Coronary artery (tissue), 2 donors: ENCODE data around the gene MEIS2.

Source experiments
- DNase-seq: peaks from one replicate; pipeline ENCODE4 v3.0.0-alpha.2; 2017; ENCODE audit warnings: low spot score
- H3K27ac ChIP-seq, 2 donors: fragments of 200-600 bp; sonication (generic); one replicate each; pipeline ENCODE4 v1.5.1; 2016 to 2019
- H3K4me3 ChIP-seq: fragments of 200-600 bp; sonication (generic); 2 replicates; pipeline ENCODE4 v1.5.1; 2016; ENCODE audit warnings: mild to moderate bottlenecking, moderate library complexity
- TF ChIP-seq, protein P1 (sequence below): fragments of 200-600 bp; sonication (generic); IDR thresholded peaks from one replicate; pipeline ENCODE4 v1.5.1; 2019; ENCODE audit warnings: antibody characterized with exemption

The MEIS2 gene

DNA sequence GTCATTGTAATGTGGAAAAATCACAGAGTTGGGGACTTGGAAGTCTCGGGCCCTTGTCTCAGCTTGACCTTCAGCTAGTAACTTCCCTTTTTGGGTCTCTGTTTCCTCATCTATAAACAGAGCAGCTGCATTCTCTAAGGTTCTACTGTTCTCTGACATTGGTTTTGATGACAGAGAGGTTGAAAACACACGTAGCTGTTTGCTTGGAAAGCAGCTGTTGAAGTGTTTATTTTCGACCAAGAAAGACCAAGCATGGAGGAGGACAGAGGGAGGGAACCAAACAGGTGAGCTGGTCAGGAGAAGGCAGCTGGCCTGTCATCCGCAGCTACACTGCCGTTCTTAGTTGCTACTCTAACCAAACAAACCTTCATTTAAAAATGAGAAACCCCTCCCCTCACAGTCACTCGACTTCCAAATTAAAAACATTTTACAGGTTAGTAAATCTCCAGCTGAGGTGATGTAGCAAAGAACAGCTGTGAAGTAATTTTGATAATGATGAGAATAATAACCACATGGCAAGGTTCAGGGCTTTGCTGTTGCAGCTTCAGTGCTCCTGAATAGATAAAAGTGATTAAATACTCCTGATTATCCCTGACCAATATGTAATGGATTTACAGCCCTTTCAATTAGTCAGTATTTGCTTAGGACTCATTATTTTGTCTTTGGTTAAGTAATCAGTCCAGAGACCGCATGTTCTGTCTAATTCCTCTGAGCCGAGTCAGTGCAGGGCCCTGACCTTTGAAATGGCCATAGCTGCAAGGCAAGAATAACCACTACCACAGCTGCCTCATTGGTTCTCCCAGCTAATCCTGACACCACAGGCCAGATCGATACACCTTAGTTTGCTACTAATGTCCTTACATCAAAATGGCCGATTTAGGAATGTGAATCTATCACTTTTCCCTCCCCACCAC is 65.3 kb downstream of the MEIS2 start:
- H3K4me3 ChIP-seq, result no peak overlapping the region
- TF ChIP-seq, protein P1, sequence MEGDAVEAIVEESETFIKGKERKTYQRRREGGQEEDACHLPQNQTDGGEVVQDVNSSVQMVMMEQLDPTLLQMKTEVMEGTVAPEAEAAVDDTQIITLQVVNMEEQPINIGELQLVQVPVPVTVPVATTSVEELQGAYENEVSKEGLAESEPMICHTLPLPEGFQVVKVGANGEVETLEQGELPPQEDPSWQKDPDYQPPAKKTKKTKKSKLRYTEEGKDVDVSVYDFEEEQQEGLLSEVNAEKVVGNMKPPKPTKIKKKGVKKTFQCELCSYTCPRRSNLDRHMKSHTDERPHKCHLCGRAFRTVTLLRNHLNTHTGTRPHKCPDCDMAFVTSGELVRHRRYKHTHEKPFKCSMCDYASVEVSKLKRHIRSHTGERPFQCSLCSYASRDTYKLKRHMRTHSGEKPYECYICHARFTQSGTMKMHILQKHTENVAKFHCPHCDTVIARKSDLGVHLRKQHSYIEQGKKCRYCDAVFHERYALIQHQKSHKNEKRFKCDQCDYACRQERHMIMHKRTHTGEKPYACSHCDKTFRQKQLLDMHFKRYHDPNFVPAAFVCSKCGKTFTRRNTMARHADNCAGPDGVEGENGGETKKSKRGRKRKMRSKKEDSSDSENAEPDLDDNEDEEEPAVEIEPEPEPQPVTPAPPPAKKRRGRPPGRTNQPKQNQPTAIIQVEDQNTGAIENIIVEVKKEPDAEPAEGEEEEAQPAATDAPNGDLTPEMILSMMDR, result no peak
- DNase-seq, result no peak
- no peak overlapping the region for H3K27ac ChIP-seq

DNA sequence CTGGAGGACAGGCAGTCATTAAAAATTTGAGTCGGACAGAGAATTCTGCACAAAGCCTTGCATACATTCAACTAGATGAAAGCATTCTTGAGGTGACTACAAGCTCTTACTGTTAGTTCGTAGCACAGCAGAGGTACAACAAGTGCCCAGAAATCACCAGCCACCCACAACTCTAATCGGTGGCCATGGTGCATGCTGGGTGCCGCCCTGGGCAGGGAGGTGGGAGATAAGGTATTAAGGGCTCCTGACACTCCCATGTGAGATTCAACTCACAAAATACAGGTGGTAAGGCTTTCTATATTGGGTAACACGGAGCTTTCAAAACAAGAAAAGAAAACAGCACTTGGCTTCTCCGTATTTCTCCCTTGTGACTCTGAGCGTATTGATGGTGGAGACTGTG is 66.0 kb downstream of the MEIS2 start:
- TF ChIP-seq, protein P1, result no peak
- Histone ChIP-seq H3K4me3 (no peak overlapping the region), H3K27ac (no peak overlapping the region)
- DNase-seq, result no peak

DNA sequence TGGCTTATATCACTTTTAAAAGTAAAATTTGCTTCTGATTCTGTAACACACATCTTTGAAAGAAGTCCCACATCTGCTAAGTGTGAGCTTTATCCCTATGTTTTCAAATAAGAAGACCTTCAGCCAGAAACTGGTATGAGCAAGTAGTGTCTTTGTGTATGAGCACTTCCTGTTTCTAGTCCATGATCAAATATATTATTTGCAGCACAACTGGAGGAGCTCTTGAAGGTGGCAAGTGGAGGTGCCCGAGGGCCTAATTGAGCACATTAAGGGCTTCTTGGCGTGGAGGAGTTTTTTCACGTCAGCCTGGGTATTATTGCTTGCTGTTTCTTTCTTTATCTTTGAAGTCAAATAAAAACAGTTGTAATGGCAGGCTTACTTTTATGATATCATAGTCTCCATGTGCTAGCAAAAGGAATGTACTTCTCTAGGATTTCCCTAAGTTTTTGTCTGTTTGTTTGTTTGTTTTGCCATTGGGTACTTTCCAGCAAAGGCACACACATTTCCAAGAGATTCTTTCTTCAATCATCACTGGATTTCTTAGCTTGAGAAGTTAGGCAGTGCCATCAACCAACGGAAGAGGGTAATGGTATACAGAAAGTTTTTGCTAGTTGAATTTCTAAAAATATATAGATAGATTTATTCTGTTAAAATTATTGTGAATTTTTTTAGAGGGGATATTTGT is 68.1 kb downstream of the MEIS2 start:
- no peak overlapping the region for H3K4me3 ChIP-seq
- TF ChIP-seq, protein P1, result no peak
- H3K27ac ChIP-seq, result no peak overlapping the region
- no peak for DNase-seq

DNA sequence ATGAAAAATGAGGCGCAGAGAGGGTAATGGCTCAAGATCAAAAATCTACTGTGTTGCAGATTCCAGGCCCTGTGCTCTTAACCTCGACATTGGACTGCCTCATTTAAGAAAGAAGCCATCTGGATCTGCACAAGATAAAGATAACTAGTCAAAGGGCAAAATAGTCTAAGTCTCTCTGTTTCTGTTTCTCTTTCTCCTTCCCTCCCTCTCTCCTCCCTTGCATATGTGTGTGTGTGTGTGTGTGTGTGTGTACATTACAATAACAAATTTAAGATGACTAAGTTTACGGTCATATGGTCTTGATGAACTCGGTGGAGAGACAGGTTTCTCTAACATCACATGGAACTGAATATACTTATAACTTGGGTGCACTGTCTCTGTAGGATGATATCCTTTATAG is 69.2 kb downstream of the MEIS2 start:
- H3K4me3 ChIP-seq, result no peak overlapping the region
- no peak for DNase-seq
- no peak overlapping the region for H3K27ac ChIP-seq
- TF ChIP-seq, protein P1, result no peak

DNA sequence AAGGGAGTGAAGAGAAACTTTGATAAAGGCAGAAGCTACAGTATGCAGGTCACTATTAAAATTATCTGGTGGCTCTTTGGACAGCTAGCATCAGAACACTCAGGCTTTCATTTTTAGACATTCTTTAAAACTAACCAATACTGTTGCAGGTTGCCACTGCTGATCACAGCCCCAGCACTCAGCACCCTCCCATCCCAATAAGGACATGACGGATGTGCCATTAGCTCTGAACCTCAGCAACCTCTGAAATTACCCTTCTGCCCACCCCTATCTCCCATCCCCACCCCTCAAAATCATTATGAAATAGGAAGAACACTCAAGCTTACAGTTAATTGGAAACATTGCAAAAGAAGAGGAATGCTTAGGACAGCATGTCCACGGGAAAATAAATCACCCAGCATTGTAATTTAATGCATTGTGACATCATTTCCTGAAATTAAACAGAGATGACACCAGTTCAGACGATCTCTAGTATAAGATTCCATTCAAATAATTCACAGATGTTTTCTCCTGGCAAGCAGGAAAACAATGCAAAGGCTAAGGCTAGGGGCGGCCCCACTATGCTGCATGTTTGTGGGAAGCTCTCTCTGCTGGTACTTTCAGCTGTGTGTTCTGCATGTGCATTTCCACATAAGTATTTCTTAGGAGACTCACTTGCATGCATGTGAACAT is 71.6 kb downstream of the MEIS2 start:
- DNase-seq, result no peak
- H3K27ac ChIP-seq, result no peak overlapping the region
- TF ChIP-seq, protein P1, result no peak

DNA sequence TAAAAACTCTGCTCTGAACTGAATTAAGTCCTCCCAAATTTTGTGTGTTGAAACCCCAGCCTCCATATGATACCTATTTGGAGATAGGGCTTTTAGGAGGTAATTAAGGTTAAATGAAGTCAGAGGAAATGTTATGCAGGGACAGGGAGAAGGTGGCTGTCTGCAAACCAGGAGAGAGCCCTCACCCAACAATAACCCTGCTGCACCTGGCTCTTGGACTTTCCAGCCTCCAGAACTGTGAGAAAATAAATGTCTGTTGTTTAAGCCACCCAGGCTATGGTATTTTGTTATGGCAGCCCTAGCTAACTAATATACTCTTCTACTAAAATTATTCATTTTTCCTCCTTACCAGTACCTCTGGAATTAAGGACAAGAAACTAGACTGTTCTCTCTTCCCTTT is 79.5 kb downstream of the MEIS2 start:
- DNase-seq, result no peak
- TF ChIP-seq, protein P1, result no peak

More for the DNA sequence above, 71.6 kb downstream of the MEIS2 start:
- no peak overlapping the region for H3K4me3 ChIP-seq

More for the DNA sequence above, 79.5 kb downstream of the MEIS2 start:
- peak overlapping the region in 1 of 2 donors; percentile 36 for H3K27ac ChIP-seq
- H3K4me3 ChIP-seq, result no peak overlapping the region
